Cardiac fibroblast (primary cell): Measurements from ENCODE around the gene STARD10.

Source experiments
- DNase-seq, 2 donors: peaks; one replicate each; pipeline versions ENCODE4 v3.0.0 to v3.0.0-alpha.2; 2010; ENCODE audit warnings: low read depth in 2 of 2
- H3K4me3 ChIP-seq, 2 donors: replicated peaks in 1 of 2; 1 replicate in 1 of 2; 2 replicates in 1 of 2; pipeline ENCODE4 v1.5.1; 2011; ENCODE audit warnings: low read depth in 2 of 2, low read length in 2 of 2, mild to moderate bottlenecking in 2 of 2, moderate library complexity in 1 of 2
- CTCF ChIP-seq: IDR thresholded peaks from one replicate; pipeline ENCODE4 v1.5.1; 2011; ENCODE audit warnings: low read depth, mild to moderate bottlenecking, low read length, inconsistent platforms

The STARD10 gene

GRCh38 chr11:72754149-72754543, 39.7 kb downstream of the STARD10 start:
- DNase-seq = no peak
- H3K4me3 ChIP-seq = no peak overlapping the region
- TF ChIP-seq CTCF = no peak

GRCh38 chr11:72753341-72754148, 40.3 kb downstream of the STARD10 start:
- H3K4me3 ChIP-seq = no peak overlapping the region
- DNase-seq = no peak
- TF ChIP-seq CTCF = no peak

GRCh38 chr11:72752088-72752914, 41.5 kb downstream of the STARD10 start, which contains the start of gene ARAP1:
Gene ARAP1 (minus strand): TSS chr11:72752408. CDS start chr11:72727128, 25,280 bp downstream.
- peak within 1 kb of the TSS; percentile 78 to 85 for H3K4me3 ChIP-seq
- peak; percentile 63 to 77 for DNase-seq
- no peak for TF ChIP-seq CTCF

- no peak for TF ChIP-seq CTCF
- H3K4me3 ChIP-seq = peak overlapping the region; percentile 78 to 85
- no peak for DNase-seq
Observed at GRCh38 chr11:72751116-72752087, 42.4 kb downstream of the STARD10 start.

- no peak for DNase-seq
- no peak overlapping the region for H3K4me3 ChIP-seq
- no peak for TF ChIP-seq CTCF
Observed at GRCh38 chr11:72750556-72751115, 43.2 kb downstream of the STARD10 start.

- TF ChIP-seq CTCF = no peak
- DNase-seq = no peak
- H3K4me3 ChIP-seq = no peak overlapping the region
Observed at GRCh38 chr11:72750086-72750485, 43.8 kb downstream of the STARD10 start.
